Liver (tissue), 9 donors: ENCODE results near the gene TDO2. TPM values are rescaled to one million over a fixed set of nuclear protein-coding genes. Genes with fewer than 3 reads are reported as not detected.
A peak's percentile ranks its signal among the peaks of the same experiment; 100 is the strongest.

ENCODE experiments used
- DNase-seq: peaks from one replicate; pipeline ENCODE4 v3.0.0-alpha.2; 2017; ENCODE audit warnings: low spot score
- H3K27ac ChIP-seq, 2 donors: one replicate each; pipeline ENCODE4 v1.7.0; 2013; ENCODE audit warnings: inconsistent platforms in 2 of 2, low read length in 2 of 2, control low read depth in 1 of 2, low read depth in 1 of 2, mild to moderate bottlenecking in 1 of 2
- H3K27me3 ChIP-seq, 4 donors: one replicate each; pipeline versions ENCODE4 v1.6.1 to v1.7.0; 2013; ENCODE audit warnings: low read length in 3 of 4, inconsistent platforms in 1 of 4, mild to moderate bottlenecking in 1 of 4, moderate library complexity in 1 of 4; ENCODE audit not compliant: control insufficient read depth in 4 of 4, insufficient read depth in 4 of 4
- H3K36me3 ChIP-seq, 4 donors: one replicate each; pipeline versions ENCODE4 v1.6.1 to v1.7.0; 2013; ENCODE audit warnings: low read length in 3 of 4, mild to moderate bottlenecking in 3 of 4, low read depth in 1 of 4, moderate library complexity in 1 of 4; ENCODE audit not compliant: control insufficient read depth in 4 of 4, insufficient read depth in 3 of 4
- H3K4me1 ChIP-seq, 4 donors: one replicate each; pipeline versions ENCODE4 v1.6.1 to v1.7.0; 2013; ENCODE audit warnings: low read length in 3 of 4, mild to moderate bottlenecking in 3 of 4, moderate library complexity in 1 of 4; ENCODE audit not compliant: control insufficient read depth in 4 of 4, insufficient read depth in 4 of 4
- H3K4me3 ChIP-seq, 3 donors: one replicate each; pipeline versions ENCODE4 v1.6.1 to v1.7.0; 2013; ENCODE audit warnings: low read length in 3 of 3, control low read depth in 1 of 3, low read depth in 1 of 3, mild to moderate bottlenecking in 1 of 3
- H3K9ac ChIP-seq, 2 donors: one replicate each; pipeline ENCODE4 v1.7.0; 2013; ENCODE audit warnings: low read length in 2 of 2, mild to moderate bottlenecking in 2 of 2, moderate library complexity in 2 of 2, control low read depth in 1 of 2, low read depth in 1 of 2
- H3K9me3 ChIP-seq, 4 donors: one replicate each; pipeline versions ENCODE4 v1.6.1 to v1.7.0; 2013; ENCODE audit warnings: low read length in 3 of 4; ENCODE audit not compliant: control insufficient read depth in 4 of 4
- ATF3 ChIP-seq: IDR thresholded peaks from 2 replicates; pipeline ENCODE4 v1.6.1; 2016; ENCODE audit warnings: antibody characterized with exemption
- CTCF ChIP-seq: fragments of 150-350 bp; IDR thresholded peaks from 2 replicates; pipeline ENCODE4 v1.5.1; 2017; ENCODE audit warnings: improper control_type of control experiment, low read depth, low read length; ENCODE audit not compliant: missing input control
- EGR1 ChIP-seq, 2 donors: IDR thresholded peaks; 2 replicates each; pipeline ENCODE4 v1.6.1; 2016 to 2018; ENCODE audit warnings: antibody characterized with exemption in 2 of 2, low read depth in 2 of 2
- FOXA1 ChIP-seq: IDR thresholded peaks from 2 replicates; pipeline ENCODE4 v1.6.1; 2016; ENCODE audit warnings: antibody characterized with exemption
- FOXA2 ChIP-seq: IDR thresholded peaks from 2 replicates; pipeline ENCODE4 v1.6.1; 2016; ENCODE audit warnings: antibody characterized with exemption
- GABPA ChIP-seq, 2 donors: IDR thresholded peaks in 1 of 2; conservative IDR thresholded peaks in 1 of 2; 2 replicates each; pipeline ENCODE4 v1.6.1; 2016; ENCODE audit warnings: antibody characterized with exemption in 2 of 2, mild to moderate bottlenecking in 1 of 2, moderate library complexity in 1 of 2
- HNF4A ChIP-seq, 2 donors: conservative IDR thresholded peaks; 2 replicates each; pipeline ENCODE4 v1.6.1; 2016; ENCODE audit warnings: antibody characterized with exemption in 2 of 2, mild to moderate bottlenecking in 2 of 2
- HNF4G ChIP-seq: IDR thresholded peaks from 2 replicates; pipeline ENCODE4 v1.6.1; 2016; ENCODE audit warnings: antibody characterized with exemption
- JUND ChIP-seq, 2 donors: IDR thresholded peaks; 2 replicates each; pipeline ENCODE4 v1.6.1; 2016; ENCODE audit warnings: antibody characterized with exemption in 2 of 2
- MAX ChIP-seq: IDR thresholded peaks from 2 replicates; pipeline ENCODE4 v1.6.1; 2016; ENCODE audit warnings: antibody characterized with exemption
- NR2F2 ChIP-seq: IDR thresholded peaks from 2 replicates; pipeline ENCODE4 v1.6.1; 2016; ENCODE audit warnings: antibody characterized with exemption
- RAD21 ChIP-seq, 2 donors: IDR thresholded peaks; 2 replicates each; pipeline ENCODE4 v1.6.1; 2016; ENCODE audit warnings: antibody characterized with exemption in 2 of 2, mild to moderate bottlenecking in 2 of 2
- REST ChIP-seq: IDR thresholded peaks from 2 replicates; pipeline ENCODE4 v1.6.1; 2016; ENCODE audit warnings: antibody characterized with exemption, mild to moderate bottlenecking
- RXRA ChIP-seq, 2 donors: IDR thresholded peaks; 2 replicates each; pipeline ENCODE4 v1.6.1; 2017 to 2018; ENCODE audit warnings: antibody characterized with exemption in 2 of 2, mild to moderate bottlenecking in 1 of 2
- SP1 ChIP-seq: IDR thresholded peaks from 2 replicates; pipeline ENCODE4 v1.6.1; 2018; ENCODE audit warnings: antibody characterized with exemption, mild to moderate bottlenecking
- TAF1 ChIP-seq: conservative IDR thresholded peaks from 2 replicates; pipeline ENCODE4 v1.6.1; 2016; ENCODE audit warnings: antibody characterized with exemption, mild to moderate bottlenecking
- YY1 ChIP-seq: IDR thresholded peaks from 2 replicates; pipeline ENCODE4 v1.6.1; 2016; ENCODE audit warnings: antibody characterized with exemption, mild to moderate bottlenecking
- ZBTB33 ChIP-seq: IDR thresholded peaks from 2 replicates; pipeline ENCODE4 v1.6.1; 2016; ENCODE audit warnings: antibody characterized with exemption
- WGBS: extraction: QIAGEN DNeasy Blood & Tissue Kit; methylation state at CpG from one replicate; pipeline ENCODE4 v1.1.7; 2013; 5-methylcytosine and 5-hydroxymethylcytosine counted together
- polyA plus RNA-seq, 2 donors: library from polyadenylated mRNA; stranded (reverse) in 1 of 2; unstranded in 1 of 2; fragments of 200-250 nt in 1 of 2; fragments of >200 nt in 1 of 2; fragmentation: Nextera tagmentation in 1 of 2; extraction: Ambion mirVana in 1 of 2; gene quantifications; one replicate each; pipeline versions ENCODE4 v1.2.1 to v1.2.3, GENCODE V29; 2013 to 2015
- total RNA-seq, 2 donors: library from RNA; depleted of rRNA; stranded (reverse); fragments of >200 nt; gene quantifications; one replicate each; pipeline ENCODE4 v1.2.3, GENCODE V29; 2014
- donor health status: healthy.
- donor health status: healthy.
- donor health status: healthy.
- donor health status: healthy.
- donor health status: healthy.

Gene TDO2
- total and polyA plus RNA-seq, 4 donors = 163 to 1,057 (median 533) TPM

- no peaks in the 10 kb centered on the region for H3K36me3 ChIP-seq
- WGBS = 33% methylated on average over 3 of the region's 3 CpGs
- H3K27me3 ChIP-seq = no peaks in the 10 kb centered on the region
- H3K4me1 ChIP-seq = peaks cover 6 to 50% (median 38%) of the 10 kb centered on the region in 4 donors
- TF ChIP-seq FOXA2 (peak; percentile 49), TAF1 (peak; percentile 55), HNF4A (conservative IDR thresholded peaks at IDR 0.05) (peak; percentile 70 to 77), EGR1 (IDR thresholded peaks at IDR 0.05; ENCODE audit: low read depth in 2 of 2) (no peak), MAX (peak; percentile 87), HNF4G (peak; percentile 17), YY1 (peak; percentile 61), RXRA (IDR thresholded peaks at IDR 0.05) (peak; percentile 91 to 92), GABPA (IDR thresholded peaks at IDR 0.05 in 1 of 2, conservative IDR thresholded peaks at IDR 0.05 in 1 of 2) (no peak), FOXA1 (no peak), RAD21 (IDR thresholded peaks at IDR 0.05) (peak; percentile 39 to 55), JUND (IDR thresholded peaks at IDR 0.05) (peak; percentile 44 to 74), CTCF (no peak), NR2F2 (peak; percentile 49), REST (peak; percentile 49), ATF3 (peak; percentile 57), SP1 (peak; percentile 89), ZBTB33 (no peak)
- peak overlapping the region in 1 of 3 donors; percentile 21 for H3K4me3 ChIP-seq
- peak overlapping the region; percentile 62 to 73 for H3K27ac ChIP-seq
- no peak for DNase-seq
- H3K9me3 ChIP-seq = no peaks in the 10 kb centered on the region
- H3K9ac ChIP-seq = no peak overlapping the region
Measured at GRCh38 chr4:155883895-155884294, 19.6 kb upstream of the TDO2 start.
